ENCODE data around the gene PIK3C2G. TPM values are rescaled to one million over a fixed set of nuclear protein-coding genes. Genes with fewer than 3 reads are reported as not detected.

Gene PIK3C2G
- total RNA-seq, 2 donors from 2014 or later = 0.57 to 0.69 TPM

DNA sequence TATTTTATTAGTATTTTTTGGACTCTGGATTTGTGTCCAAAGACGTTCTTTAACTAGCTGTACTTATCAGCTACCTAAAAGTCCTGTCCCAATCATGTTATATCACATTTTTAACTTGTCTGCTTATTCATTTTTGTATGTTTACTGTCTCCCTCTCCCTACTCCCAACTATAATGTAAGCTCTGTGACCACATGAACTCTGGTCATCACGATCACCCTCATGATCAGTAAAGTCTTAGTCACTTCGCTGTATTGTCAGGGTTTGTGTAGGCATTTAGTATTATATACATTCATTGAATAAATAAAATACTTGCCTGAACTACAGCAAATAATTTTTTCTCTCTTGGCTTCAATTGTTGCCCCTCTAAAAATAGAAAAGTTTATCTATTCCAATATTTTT is 211.0 kb downstream of the PIK3C2G start:
- no peaks in the 10 kb centered on the region for H3K4me1 ChIP-seq
- H3K9ac ChIP-seq (ENCODE audit: low read depth in 2 of 2, low read length in 2 of 2) = no peak overlapping the region
- H3K9me3 ChIP-seq = no peaks in the 10 kb centered on the region
- no peak for DNase-seq
- no peaks in the 10 kb centered on the region for H3K36me3 ChIP-seq
- TF ChIP-seq, protein P1, sequence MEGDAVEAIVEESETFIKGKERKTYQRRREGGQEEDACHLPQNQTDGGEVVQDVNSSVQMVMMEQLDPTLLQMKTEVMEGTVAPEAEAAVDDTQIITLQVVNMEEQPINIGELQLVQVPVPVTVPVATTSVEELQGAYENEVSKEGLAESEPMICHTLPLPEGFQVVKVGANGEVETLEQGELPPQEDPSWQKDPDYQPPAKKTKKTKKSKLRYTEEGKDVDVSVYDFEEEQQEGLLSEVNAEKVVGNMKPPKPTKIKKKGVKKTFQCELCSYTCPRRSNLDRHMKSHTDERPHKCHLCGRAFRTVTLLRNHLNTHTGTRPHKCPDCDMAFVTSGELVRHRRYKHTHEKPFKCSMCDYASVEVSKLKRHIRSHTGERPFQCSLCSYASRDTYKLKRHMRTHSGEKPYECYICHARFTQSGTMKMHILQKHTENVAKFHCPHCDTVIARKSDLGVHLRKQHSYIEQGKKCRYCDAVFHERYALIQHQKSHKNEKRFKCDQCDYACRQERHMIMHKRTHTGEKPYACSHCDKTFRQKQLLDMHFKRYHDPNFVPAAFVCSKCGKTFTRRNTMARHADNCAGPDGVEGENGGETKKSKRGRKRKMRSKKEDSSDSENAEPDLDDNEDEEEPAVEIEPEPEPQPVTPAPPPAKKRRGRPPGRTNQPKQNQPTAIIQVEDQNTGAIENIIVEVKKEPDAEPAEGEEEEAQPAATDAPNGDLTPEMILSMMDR (IDR thresholded peaks at IDR 0.05) = no peak
- H3K4me3 ChIP-seq = no peak overlapping the region
- intact Hi-C loops (cut with DNase I) = no loop called here
- no peaks in the 10 kb centered on the region for H3K27me3 ChIP-seq
- no peak overlapping the region for H3K27ac ChIP-seq

DNA sequence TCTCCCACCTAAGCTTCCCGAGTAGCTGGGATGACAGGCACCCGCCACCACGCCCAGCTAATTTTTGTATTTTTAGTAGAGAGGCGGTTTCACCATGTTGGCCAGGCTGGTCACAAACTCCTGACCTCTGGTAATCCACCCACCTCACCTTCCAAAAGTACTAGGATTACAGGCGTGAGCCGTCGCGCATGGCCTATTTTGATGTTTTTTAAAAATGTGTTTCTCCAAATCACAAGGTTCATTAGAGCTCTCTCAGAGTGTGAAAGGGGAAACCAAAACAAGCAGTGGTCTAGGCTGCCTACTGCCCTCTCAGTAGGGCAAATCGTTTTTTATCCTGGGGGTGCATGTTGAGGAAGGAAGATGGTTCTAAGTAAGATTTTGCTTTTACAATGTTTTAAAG is 211.5 kb downstream of the PIK3C2G start:
- TF ChIP-seq, protein P1 (IDR thresholded peaks at IDR 0.05) = no peak
- no peaks in the 10 kb centered on the region for H3K36me3 ChIP-seq
- H3K9ac ChIP-seq (ENCODE audit: low read depth in 2 of 2, low read length in 2 of 2) = no peak overlapping the region
- H3K4me3 ChIP-seq = no peak overlapping the region
- H3K27me3 ChIP-seq = no peaks in the 10 kb centered on the region
- no peak overlapping the region for H3K27ac ChIP-seq
- no peaks in the 10 kb centered on the region for H3K4me1 ChIP-seq
- no peaks in the 10 kb centered on the region for H3K9me3 ChIP-seq
- intact Hi-C loops (cut with DNase I) = no loop called here
- DNase-seq = no peak

DNA sequence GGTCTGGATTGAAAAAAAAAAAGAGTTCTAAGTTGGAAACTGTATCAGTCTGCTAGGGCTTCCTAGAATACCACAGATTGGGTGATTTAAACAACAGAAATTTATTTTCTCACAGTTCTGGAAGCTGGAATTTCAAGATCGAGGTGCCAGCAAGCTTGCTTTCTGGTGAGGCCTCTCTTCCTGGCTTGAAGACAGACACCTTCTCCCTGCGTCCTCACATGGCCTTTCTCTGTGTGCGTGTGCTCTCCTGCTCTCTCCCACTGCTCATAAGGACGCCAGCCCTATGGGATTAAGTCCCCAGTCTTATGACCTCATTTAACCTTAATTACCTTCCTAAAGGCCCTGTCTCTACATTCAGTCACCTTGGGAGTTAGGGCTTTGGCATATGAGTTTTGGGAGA is 215.5 kb downstream of the PIK3C2G start:
- H3K9ac ChIP-seq (ENCODE audit: low read depth in 2 of 2, low read length in 2 of 2) = no peak overlapping the region
- no peaks in the 10 kb centered on the region for H3K4me1 ChIP-seq
- H3K9me3 ChIP-seq = no peaks in the 10 kb centered on the region
- H3K36me3 ChIP-seq = no peaks in the 10 kb centered on the region
- no peak for DNase-seq
- H3K4me3 ChIP-seq = no peak overlapping the region
- TF ChIP-seq, protein P1 (IDR thresholded peaks at IDR 0.05) = no peak
- no peak overlapping the region for H3K27ac ChIP-seq
- intact Hi-C loops (cut with DNase I) = no loop called here
- no peaks in the 10 kb centered on the region for H3K27me3 ChIP-seq

DNA sequence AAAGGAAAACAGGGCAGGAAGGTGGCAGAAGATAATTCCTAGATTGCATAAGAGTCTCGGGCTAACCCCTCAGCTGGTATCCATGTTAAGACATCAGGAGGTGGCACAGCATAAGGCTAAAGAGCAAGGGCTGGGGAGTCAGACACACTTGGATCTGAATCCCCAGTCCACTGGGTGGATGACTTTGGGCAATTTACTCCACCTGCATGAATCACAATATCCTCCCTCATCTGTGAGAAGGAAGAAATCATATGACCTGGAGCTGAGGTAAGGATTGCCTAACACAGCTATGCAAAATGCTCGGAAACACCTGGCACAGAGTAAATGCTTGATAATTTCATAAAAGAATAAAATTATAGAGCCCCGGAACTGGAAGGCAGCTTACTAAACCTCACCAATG is 217.9 kb downstream of the PIK3C2G start:
- Histone ChIP-seq H3K9me3 (no peaks in the 10 kb centered on the region), H3K27me3 (no peaks in the 10 kb centered on the region), H3K9ac (ENCODE audit: low read depth in 2 of 2, low read length in 2 of 2) (no peak overlapping the region), H3K4me3 (no peak overlapping the region), H3K36me3 (no peaks in the 10 kb centered on the region), H3K4me1 (no peaks in the 10 kb centered on the region), H3K27ac (no peak overlapping the region)
- intact Hi-C loops (cut with DNase I) = no loop called here
- TF ChIP-seq, protein P1 (IDR thresholded peaks at IDR 0.05) = no peak
- DNase-seq = peak; percentile 43

DNA sequence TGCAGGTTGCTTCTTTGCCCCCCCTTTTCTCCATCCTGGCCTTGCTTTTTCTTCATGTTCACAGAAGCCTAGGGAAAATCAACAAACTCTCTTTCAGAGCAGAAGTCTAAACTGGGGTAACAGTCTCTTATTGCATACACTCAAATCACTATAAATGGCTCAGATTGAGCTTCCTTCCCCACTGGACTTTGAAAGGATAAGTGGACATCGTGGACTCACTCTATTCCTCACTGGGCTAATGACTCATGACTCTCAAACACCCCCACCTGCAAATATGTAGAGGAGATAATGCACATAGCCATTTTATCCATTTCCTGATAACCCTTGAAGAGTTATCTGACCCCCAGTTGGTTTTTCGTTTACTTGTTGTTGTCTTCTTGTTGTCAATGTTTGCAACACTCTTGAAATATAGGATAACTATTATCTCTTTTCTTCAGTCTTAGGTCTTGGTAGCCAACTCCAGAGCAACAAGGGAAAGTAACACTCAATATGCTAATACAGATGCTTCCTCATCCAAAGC is 221.3 kb downstream of the PIK3C2G start:
- no peaks in the 10 kb centered on the region for H3K4me1 ChIP-seq
- TF ChIP-seq, protein P1 (IDR thresholded peaks at IDR 0.05) = no peak

More for the DNA sequence above, 221.3 kb downstream of the PIK3C2G start:
- Histone ChIP-seq H3K36me3 (no peaks in the 10 kb centered on the region), H3K9ac (ENCODE audit: low read depth in 2 of 2, low read length in 2 of 2) (no peak overlapping the region), H3K4me3 (no peak overlapping the region), H3K27ac (no peak overlapping the region), H3K27me3 (no peaks in the 10 kb centered on the region), H3K9me3 (no peaks in the 10 kb centered on the region)
- no peak for DNase-seq
- intact Hi-C loops (cut with DNase I) = no loop called here
